Inferior parietal cortex (tissue), 1 donor: Measurements from ENCODE around the gene ATP6AP1.

Source experiments
- DNase-seq: peaks from one replicate; pipeline ENCODE4 v3.0.0-alpha.2; 2016; ENCODE audit errors: extremely low spot score

ATP6AP1 gene

DNA sequence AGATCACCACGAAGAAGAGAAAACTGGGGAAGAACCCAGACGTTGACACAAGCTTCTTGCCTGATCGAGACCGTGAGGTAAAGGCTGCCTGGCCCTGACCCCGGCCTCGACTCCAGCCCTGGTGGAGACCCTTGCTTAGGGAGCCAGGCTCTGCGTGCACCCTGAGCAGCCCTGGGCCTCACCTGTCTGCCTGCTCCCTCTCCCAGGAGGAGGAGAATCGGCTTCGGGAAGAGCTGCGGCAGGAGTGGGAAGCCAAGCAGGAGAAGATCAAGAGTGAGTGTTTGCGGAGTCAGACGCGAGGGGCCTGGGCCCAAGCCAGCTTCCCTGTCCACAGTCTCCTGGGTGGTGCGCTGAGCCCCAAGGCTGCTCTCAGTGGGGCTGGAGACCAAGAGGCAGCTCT, 20.0 kb downstream of the ATP6AP1 start:
- no peak for DNase-seq

DNA sequence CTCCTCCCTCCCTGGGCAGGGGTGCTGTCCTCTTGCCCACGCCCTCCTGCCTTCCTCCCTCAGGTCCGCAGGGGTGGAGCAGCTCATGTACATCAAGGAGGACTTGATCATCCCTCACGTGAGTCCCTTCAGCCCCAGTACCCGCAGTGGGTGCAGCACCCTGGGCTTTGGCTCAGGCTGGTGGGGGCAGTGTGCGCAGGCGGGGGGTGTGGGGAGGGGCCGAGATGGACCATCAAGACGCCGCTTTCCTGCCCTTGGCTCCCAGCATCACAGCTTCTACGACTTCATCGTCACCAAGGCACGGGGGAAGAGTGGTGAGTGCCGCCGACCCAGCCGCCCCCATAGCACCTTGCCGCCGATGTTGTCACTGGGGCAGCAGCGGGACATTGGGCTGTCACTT, 21.1 kb downstream of the ATP6AP1 start:
- DNase-seq = no peak

- DNase-seq = no peak
Observed at GRCh38 chrX:154450312-154450711, 21.8 kb downstream of the ATP6AP1 start.

- DNase-seq = no peak
Observed at GRCh38 chrX:154452823-154453222, 24.3 kb downstream of the ATP6AP1 start.

DNA sequence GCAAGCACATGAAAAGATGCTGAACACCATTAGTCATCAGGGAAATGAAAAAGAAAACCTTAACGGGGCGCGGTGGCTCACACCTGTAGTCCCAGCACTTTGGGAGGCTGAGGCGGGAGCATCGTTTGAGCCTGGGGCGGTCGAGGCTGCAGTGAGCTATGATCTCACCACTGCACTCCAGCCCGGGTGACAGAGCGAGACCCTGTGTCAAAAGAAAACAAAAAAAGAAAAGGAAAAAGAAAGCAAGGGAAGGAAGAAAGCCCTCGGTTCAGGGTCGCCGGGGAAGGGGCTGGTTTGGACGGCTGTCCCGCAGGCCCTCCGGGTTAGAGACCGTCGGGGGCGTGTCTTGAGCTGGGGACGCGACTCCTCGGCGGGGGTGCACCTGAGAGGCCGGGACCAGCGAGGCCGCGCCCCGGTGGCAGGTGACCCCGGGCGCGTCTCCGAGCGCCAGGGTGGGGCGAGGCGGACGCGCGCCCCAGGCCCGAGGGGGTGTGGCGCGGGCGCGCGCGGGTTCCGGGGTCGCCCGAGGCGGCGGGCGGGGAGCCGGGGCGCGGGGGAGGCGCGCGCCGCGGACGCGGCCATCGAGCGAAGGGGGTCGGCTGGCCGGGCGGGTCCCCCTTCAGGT, 29.1 kb downstream of the ATP6AP1 start:
- DNase-seq = no peak

DNA sequence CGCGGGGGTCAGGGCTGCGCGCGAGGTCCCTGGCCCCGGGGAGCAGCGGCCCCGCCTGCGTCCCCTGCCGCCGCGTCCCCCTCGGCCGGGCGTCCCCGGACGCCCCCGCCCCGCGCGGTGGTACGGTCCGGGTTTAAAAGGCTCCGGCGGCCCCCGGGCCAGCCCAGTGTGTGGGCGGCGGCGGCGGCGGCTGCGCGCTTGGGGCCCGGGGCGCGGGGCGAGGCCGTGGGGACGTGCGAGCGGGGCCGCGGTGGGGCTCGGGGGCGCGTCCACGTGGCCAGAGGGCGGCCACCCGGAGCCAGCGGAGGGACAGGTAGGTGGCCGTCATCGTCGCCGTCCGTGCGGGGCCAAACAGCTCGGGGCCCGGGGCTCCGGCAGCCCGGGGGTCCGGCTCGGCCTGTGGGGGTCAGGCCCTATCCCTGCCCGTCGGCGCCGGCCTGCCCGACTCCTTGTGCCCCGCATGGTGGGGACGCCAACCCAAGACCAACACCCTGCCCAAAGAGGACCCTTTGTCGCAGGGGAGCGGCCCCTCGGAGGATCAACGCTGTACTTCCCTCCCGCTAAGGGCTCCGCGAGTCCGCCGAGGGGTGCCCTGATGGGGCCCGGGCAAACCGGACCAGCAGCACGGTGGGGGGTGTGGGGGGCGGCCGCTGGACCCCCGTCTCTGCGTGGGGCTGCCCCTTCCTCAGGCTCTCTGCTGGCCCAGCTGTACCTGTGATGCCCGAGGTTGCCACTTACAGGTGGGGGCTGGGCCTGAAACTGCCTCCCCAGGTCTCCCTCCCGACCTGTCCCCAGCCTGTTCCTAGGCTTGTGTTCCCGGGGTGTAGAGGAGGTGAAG, 29.9 kb downstream of the ATP6AP1 start, which contains the start of gene PLXNA3:
PLXNA3 (plus strand) TSS at position 166 of the 838 bp plus-strand sequence. CDS start 1,903 bp downstream, outside the sequence.
- no peak for DNase-seq

GRCh38 chrX:154458954-154459778, 30.7 kb downstream of the ATP6AP1 start:
- no peak for DNase-seq

- DNase-seq = no peak
Observed at GRCh38 chrX:154459832-154460231, 31.4 kb downstream of the ATP6AP1 start.

DNA sequence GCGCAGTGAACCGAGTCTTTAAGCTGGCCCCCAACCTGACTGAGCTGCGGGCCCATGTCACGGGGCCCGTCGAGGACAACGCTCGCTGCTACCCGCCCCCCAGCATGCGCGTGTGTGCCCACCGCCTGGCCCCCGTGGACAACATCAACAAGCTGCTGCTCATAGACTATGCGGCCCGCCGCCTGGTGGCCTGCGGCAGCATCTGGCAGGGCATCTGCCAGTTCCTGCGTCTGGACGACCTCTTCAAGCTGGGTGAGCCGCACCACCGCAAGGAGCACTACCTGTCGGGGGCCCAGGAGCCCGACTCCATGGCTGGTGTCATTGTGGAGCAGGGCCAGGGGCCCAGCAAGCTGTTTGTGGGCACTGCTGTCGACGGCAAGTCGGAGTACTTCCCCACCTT, 31.8 kb downstream of the ATP6AP1 start:
- DNase-seq = no peak

- no peak for DNase-seq
Observed at GRCh38 chrX:154462396-154462795, 33.9 kb downstream of the ATP6AP1 start.

- no peak for DNase-seq
Observed at GRCh38 chrX:154463611-154464220, 35.2 kb downstream of the ATP6AP1 start.

- DNase-seq = no peak
Observed at GRCh38 chrX:154464806-154465365, 36.4 kb downstream of the ATP6AP1 start.

- no peak for DNase-seq
Observed at GRCh38 chrX:154465601-154466000, 37.1 kb downstream of the ATP6AP1 start.

DNA sequence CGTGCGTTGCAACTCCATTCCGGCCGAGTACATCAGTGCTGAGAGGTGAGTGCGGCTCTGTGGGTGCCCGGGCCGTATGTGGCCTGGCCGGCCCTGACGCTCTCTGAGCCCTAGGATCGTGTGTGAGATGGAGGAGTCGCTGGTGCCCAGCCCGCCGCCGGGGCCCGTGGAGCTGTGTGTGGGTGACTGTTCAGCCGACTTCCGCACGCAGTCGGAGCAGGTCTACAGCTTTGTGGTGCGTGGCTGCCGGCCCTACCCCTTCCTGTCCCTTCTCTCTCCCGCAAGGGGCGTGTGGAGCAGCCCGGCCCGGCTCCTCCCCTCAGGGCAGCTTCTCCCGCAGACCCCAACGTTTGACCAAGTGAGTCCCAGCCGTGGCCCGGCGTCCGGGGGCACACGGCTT, 37.6 kb downstream of the ATP6AP1 start:
- DNase-seq = no peak

DNA sequence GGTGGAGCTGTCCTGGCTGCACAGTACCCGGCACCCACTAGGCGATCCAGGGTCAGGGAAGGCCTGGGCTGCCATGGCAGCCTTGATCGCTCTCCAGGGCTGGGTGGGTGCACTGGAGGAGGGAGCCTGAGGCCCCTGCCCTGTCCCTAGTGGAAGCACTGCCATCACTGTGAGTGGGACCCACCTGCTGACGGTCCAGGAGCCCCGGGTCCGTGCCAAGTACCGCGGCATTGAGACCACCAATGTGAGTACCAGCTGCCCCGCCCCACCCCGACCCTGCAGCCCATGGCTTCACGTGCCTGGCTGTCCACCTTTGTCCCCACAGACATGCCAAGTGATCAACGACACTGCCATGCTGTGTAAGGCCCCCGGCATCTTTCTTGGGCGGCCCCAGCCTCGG, 38.4 kb downstream of the ATP6AP1 start:
- DNase-seq = no peak

DNA sequence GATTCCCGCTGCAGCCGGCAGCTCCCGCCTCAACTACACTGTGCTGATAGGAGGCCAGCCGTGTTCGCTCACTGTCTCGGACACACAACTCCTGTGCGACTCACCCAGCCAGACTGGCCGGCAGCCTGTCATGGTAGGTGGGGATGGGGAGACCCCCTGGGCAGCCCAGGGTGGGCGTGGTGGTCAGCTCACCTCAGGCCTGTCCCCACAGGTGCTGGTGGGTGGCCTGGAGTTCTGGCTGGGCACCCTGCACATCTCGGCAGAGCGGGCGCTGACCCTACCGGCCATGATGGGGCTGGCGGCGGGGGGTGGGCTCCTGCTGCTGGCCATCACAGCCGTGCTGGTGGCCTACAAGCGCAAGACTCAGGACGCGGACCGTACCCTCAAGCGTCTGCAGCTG, 39.1 kb downstream of the ATP6AP1 start:
- DNase-seq = no peak

DNA sequence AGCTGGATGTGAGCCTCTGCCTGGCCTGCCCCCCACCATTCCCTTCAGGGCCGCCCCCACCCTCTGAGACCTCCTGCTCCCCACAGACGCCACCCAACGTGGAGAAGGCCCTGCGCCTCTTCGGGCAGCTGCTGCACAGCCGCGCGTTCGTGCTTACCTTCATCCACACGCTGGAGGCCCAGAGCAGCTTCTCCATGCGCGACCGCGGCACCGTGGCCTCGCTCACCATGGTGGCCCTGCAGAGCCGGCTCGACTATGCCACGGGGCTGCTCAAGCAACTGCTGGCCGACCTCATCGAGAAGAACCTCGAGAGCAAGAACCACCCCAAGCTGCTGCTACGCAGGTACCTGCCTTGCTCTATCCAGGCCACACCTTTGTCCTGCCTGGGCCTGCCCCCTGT, 39.7 kb downstream of the ATP6AP1 start:
- no peak for DNase-seq

- no peak for DNase-seq
Observed at GRCh38 chrX:154469114-154469513, 40.6 kb downstream of the ATP6AP1 start.

GRCh38 chrX:154469880-154470279, 41.4 kb downstream of the ATP6AP1 start:
- no peak for DNase-seq

DNA sequence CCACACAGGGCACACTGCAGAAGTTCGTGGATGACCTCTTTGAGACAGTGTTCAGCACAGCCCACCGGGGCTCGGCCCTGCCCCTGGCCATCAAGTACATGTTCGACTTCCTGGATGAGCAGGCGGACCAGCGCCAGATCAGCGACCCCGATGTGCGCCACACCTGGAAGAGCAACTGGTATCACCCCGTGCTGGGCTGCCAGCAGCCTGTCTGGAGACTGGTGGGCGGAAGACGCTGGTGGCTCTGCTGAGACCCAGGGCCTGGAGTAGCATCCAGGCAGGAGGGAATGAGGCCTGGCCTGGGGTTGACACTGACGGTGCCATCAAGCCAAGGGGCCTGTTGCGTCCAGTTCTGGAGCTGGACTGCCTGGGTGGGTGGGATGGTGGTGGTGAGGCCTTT, 42.0 kb downstream of the ATP6AP1 start:
- DNase-seq = no peak

DNA sequence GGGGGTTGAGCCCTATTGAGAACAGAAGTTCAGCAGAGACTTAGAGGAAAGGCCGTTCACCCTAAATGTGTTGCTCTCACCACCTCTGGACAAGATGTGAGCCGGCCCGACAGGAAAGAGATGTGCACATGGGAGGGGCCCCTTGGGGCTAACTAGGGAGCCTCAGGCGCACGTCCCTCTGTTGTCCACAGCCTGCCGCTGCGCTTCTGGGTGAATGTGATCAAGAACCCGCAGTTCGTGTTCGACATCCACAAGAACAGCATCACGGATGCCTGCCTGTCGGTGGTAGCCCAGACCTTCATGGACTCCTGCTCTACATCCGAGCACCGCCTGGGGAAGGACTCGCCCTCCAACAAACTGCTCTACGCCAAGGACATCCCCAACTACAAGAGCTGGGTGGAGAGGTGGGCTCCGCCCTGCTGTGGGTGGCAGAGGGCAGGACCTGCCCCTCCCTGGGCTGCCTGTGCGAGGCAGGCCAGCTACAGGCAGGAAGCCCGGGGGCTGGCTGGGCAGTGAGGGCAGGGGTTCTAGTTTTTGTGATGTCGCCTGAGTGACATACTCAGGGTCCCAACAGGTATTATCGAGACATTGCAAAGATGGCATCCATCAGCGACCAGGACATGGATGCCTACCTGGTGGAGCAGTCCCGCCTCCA, 42.6 kb downstream of the ATP6AP1 start:
- DNase-seq = no peak
